M059J (cell line): ENCODE data around the gene MCF2. TPM values are rescaled to one million over a fixed set of nuclear protein-coding genes. Genes with fewer than 3 reads are reported as not detected.
A peak's percentile ranks its signal among the peaks of the same experiment; 100 is the strongest.
"Not testable (repeated sequence)": the region's sequence is repeated elsewhere in the genome, so short reads cannot be mapped to it uniquely, and the experiment has no call there.

Experiments
- DNase-seq: peaks from one replicate; pipeline ENCODE4 v3.0.0-alpha.2; 2012; ENCODE audit warnings: low read depth
- total RNA-seq: library from RNA; depleted of rRNA; stranded (reverse); fragments of >200 nt; shearing (Covaris generic); gene quantifications from 2 replicates; pipeline ENCODE4 v1.2.3, GENCODE V29; 2014; rRNA removed

Gene MCF2
- total RNA-seq: not detected in 2 replicates

- no peak for DNase-seq
Measured at GRCh38 chrX:139708067-139708466, at the start of gene MCF2. TSS of gene MCF2 (minus strand) at chrX:139708167. CDS start at chrX:139651744, 56,423 bp downstream.

GRCh38 chrX:139751053-139751452 lies 43.1 kb upstream of the MCF2 start:
- DNase-seq: no peak

GRCh38 chrX:139750390-139750789 lies 42.4 kb upstream of the MCF2 start:
- DNase-seq: no peak

DNA sequence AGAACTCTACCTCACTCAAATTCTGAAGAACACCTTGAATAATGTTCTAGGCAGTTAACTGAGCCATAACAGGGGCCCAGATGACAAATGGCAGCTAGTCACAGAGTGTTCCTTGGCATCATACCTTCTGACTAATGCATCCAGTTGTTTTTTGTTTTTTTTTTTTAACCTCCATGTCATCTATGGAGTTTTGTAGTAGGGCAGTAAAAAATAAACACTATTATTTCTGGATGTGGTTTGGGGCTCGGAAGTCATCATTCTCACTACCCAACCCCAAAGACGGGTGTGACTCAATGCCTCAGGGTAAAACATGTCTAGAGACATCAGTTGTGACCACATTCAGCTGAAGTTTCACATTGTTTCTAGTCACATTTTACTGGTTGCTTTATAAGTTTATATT lies 31.2 kb upstream of the MCF2 start:
- DNase-seq: peak; percentile 98

GRCh38 chrX:139738581-139738980 lies 30.6 kb upstream of the MCF2 start:
- DNase-seq: peak; percentile 70

- DNase-seq: no peak
Measured at GRCh38 chrX:139736151-139736550, 28.2 kb upstream of the MCF2 start.

- DNase-seq: peak; percentile 7
Measured at GRCh38 chrX:139734996-139735395, 27.0 kb upstream of the MCF2 start.

DNA sequence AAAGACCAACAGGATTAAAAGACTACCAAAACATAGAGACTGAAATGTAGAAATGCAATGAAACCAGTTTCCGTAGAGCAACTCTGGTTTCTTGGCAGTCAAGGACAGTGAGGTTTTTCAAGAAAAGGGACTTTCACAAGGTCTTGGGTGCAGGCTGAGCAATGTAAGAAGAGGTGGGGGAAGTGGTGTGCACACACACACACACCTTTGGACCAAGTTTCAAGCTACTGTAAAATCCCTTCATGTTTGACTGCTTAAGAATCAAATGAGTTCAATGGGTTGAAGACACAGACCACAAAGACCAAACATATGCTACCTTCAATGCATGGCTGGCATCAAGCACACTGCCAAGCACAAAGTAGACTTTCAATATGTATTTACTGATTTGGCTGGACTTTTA lies 17.8 kb upstream of the MCF2 start:
- no peak for DNase-seq

- DNase-seq: no peak
Measured at GRCh38 chrX:139724626-139725025, 16.7 kb upstream of the MCF2 start.

DNA sequence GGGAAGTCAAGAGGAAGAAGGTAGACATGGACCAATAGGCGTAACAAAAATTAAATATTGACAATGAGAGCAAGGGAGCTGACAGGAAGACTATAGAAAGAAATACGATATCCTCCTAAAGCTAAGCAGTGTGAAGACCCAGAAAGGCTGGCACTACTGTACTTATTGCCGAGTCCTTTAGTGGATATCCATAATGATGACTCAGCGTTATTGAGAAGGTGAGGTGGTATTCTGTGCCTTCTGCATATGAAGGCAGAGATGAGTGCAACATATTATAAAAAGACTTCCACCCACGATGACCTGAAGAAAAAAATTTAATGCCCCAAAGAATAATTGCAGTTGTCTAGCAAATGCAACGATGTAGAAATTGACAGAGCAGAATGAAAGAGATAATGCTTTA lies 13.0 kb upstream of the MCF2 start:
- no peak for DNase-seq

DNA sequence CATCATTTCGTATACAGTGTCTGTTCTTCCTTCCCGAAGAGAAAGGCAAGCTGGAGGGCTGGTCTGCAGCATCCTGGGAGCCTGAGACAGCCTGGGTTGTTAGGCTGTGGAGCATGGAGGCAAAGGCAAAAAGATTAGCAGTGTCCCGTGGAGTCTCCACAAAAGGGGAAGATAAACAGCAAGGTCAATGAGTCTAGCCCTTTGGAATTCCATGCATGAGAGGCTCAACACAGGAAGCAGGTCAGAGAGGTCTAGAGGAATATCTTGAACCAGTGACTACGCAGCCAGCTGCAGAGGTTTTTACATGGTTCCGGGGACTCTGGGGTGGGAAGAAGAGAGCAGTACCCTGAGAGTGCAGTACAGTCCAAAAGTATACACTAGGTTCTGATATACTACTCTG lies 12.2 kb upstream of the MCF2 start:
- peak; percentile 84 for DNase-seq

GRCh38 chrX:139702658-139703057 lies 5.3 kb downstream of the MCF2 start:
- no peak for DNase-seq

DNA sequence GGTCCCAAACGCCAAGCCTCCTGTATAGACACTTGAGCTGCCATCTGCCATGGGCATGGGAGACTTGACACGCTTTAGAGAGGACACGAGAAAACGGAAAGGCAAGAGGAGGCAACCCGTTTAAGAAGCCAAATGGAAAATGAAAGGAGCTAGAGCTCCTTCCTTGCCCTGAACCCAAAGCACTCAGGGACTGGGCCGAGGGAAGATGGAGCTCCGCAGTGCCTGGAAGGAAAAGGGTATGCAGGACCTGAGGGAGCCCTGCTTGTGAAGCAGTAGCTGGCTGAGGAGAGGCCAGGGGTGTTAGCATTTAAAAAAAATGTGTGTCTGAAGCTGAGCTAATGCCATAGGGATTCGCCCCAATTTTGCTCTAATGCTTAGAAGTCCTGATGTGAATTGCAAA lies 15.1 kb downstream of the MCF2 start:
- DNase-seq: peak; percentile 26

DNA sequence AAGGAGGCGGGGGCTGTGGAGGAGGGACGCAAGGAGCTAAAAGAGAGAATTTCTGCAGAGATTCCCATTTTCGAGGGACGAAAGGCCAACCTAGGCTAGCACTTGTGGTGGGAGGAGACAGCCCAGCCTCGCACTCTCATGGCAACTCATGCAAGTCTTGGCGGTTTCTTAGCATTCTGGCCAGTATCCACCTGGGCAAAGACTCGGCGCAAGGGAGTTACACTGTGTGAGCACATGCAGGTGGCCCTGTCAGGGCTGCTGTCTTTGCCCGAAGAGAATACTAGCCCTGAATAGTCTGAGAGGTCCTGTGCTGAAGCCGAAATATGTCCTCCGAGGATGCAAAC lies 15.5 kb downstream of the MCF2 start:
- peak; percentile 18 for DNase-seq

DNA sequence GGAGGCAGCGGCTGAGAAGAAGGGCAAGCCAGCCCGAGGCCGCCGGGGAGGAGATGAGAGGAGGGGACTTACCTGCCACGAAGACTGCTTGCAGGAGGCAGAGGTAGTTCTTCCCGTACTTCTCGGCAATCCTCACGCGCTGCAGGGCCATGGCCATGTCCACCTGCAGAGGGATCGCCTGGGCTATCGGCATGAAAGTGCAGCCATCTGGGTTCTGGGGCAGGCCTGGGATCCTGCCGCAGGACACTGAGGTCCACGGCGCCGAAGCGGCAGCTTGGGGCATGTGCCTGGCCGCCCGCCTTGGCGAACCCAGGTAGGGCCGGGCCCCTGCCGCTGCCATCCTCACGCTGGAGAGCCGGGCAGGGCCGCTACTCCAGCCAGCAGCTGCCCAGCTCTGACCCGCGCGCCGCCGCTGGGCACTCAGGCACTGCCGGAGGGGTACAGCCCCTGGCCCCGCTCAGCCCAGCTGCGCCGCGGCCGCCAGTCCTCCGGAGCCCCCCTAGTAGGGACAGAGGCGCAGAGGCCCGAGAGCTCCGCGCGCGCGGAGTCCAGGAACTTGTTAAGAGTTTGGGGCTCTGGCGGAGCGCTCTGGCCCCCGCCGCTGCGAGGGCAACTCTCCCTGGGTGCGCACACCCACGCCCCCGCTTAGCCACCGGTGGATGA lies 16.0 kb downstream of the MCF2 start:
- peak; percentile 13 for DNase-seq

DNA sequence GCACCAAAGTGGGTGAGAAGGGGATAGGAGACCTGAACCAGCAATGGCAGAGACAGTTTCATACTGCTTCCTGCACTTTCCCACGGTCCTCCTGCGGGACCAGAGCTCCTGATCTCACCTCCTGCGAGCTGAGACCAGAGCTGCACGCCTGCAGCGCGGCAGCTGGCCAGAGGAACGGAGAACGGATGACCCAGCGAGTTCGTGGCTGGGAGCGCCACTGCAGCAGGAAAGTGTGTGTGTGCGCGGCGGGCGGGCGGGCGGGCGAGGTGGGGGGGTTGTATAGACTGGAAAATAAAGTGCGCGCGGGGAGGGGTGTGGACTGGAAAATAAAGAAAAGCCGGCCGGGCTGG lies 16.5 kb downstream of the MCF2 start:
- DNase-seq: peak; percentile 25

- DNase-seq: not testable (repeated sequence)
Measured at GRCh38 chrX:139685175-139685574, 22.8 kb downstream of the MCF2 start.

- no peak for DNase-seq
Measured at GRCh38 chrX:139680356-139680755, 27.6 kb downstream of the MCF2 start.

DNA sequence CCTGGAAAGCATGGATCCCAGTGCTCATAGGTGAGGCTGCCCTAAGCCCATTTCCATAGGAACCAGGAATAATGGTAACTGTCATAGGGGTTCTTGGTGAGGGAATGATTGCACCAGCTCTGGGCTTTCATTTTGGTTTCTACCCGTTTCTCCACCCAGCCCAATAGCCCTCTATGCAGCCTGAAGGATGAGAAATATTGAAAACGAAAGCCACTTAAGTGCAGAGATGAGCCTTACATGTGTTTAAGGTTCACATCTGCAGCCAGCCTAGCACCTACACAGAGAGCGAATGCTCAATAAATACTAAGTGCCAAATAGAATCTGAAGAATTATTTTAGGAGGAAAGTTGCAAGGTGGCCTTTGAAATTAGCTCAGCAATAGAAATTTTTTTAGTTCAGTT lies 60.4 kb downstream of the MCF2 start:
- no peak for DNase-seq

- DNase-seq: no peak
Measured at GRCh38 chrX:139642241-139642927, 65.6 kb downstream of the MCF2 start.

DNA sequence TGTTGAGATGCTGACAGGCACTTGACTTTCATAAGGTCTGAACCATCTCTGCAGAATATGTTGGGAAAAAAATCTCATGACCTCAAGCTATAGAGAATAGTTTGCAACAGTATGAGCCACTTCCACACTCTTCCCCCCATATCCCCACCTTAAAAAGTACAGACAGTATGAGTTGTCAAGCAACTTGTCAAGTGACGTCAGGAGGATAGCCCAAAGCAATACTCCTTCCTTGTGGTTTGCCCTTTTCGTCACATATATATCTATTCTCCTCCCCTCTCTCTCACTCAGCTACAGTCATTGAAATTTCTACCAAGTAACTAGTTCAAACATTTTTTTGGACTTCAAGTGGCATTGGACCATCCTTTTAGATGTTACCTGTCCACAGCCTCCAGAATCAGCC lies 67.7 kb downstream of the MCF2 start:
- peak; percentile 5 for DNase-seq

- DNase-seq: no peak
Measured at GRCh38 chrX:139639253-139639652, 68.7 kb downstream of the MCF2 start.

- DNase-seq: no peak
Measured at GRCh38 chrX:139600105-139600504, 107.9 kb downstream of the MCF2 start.

DNA sequence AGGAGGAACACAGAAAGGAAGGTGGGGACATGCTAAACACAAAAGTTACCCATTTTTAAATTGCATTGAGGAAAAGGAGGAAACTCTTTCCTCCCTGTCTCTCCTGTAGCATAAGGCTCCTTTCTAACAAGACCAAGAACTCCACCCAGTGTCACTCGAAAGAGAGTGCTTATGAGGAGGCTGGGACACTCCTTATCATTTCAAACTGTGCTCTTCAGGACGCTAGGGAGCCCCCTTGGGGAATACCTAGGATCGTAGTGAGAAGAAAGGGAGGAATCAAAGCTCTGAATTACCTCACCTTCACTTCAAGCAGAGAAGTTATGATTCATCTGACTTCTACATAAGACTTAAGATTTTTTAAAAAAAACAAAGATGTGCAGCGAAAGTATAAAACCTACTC lies 111.9 kb downstream of the MCF2 start:
- peak; percentile 10 for DNase-seq
